Putamen (tissue), 1 donor: ENCODE data around the gene FADS2.

Source experiments
- DNase-seq: peaks from one replicate; pipeline ENCODE4 v3.0.0-alpha.2; 2016; ENCODE audit warnings: low spot score

Gene FADS2

DNA sequence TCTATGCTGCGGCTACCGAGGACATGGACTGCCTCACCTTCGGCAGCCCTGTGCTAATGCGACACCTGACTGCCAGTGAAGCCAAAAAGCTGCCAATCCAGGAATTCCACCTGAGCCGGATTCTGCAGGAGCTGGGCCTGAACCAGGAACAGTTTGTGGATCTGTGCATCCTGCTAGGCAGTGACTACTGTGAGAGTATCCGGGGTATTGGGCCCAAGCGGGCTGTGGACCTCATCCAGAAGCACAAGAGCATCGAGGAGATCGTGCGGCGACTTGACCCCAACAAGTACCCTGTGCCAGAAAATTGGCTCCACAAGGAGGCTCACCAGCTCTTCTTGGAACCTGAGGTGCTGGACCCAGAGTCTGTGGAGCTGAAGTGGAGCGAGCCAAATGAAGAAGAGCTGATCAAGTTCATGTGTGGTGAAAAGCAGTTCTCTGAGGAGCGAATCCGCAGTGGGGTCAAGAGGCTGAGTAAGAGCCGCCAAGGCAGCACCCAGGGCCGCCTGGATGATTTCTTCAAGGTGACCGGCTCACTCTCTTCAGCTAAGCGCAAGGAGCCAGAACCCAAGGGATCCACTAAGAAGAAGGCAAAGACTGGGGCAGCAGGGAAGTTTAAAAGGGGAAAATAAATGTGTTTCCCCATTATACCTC lies 32.1 kb upstream of the FADS2 start:
- no peak for DNase-seq

GRCh38 chr11:61797263-61797944 lies 30.7 kb upstream of the FADS2 start:
- peak; percentile 89 for DNase-seq

DNA sequence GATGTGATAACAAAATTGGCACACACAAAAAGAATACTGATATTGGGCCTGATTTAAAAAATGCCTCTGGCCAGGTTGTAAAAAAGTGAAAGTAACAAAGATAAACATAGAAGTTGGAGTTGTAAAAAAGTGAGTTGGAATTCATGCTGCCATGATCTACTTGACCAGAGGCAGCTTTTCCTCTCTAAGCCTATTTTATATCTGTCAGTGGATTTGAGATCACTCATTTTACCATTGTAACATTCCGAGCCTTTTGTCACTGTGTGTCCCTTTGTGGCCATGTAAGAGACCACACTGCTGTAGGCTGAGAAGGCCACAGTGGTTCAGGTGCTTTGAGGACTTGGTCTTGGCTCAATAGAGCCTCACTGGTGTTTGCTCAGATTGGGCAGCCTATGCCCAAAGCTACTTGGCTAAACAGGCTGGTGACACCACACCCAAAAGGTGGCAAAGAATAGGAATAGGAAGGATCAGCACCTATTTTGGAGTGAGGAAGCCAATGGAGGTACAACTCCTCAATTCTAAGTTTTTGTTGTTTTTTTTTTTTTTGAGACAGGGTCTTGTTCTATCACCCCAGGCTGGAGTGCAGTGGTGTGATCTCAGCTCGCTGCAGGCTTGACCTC lies 28.3 kb upstream of the FADS2 start:
- no peak for DNase-seq

DNA sequence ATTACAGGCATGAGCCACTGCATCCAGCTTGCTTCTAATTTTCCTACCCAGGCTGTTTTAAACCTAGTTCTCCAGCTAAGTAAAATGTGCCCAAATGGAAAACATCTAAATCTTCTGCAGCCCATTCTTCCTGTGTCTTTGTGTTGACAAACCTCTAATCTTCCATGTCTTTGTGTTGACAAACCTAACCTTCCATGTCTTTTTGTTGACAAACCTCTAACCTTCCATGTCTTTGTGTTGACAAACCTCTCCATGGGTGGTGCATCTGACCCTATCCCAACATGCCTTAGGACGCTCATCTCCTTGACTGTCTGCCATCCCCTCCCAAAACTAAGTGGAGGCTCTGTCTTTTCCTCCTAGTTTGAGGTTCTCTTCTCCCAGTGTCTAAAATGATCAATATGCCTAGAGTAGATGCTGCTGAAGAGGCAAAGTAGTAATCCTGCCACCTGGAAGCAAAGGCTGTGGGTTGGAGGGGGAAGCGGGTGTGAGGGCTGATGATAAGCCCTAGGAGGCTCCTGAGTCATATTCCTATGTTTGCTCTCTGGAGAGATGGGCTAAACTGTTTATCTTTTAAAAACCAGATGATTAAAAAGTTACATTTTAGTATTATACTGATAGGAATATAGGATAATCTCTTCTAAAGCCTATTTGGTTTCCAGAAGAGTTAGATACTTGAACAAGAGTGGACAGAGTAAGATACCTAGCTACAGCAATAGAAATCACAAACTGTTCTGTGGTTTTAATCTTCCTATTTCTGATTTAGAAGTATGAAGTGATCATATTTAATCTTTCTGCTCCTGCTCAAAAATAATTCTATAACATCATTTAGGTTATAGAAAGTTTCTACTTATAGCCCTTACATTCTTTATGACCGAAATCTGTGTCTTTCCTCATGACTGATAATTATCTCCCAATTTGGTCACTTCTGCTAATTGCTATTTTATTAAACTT lies 27.5 kb upstream of the FADS2 start:
- no peak for DNase-seq

- DNase-seq, result no peak
Observed at GRCh38 chr11:61802605-61803004, 25.5 kb upstream of the FADS2 start.

DNA sequence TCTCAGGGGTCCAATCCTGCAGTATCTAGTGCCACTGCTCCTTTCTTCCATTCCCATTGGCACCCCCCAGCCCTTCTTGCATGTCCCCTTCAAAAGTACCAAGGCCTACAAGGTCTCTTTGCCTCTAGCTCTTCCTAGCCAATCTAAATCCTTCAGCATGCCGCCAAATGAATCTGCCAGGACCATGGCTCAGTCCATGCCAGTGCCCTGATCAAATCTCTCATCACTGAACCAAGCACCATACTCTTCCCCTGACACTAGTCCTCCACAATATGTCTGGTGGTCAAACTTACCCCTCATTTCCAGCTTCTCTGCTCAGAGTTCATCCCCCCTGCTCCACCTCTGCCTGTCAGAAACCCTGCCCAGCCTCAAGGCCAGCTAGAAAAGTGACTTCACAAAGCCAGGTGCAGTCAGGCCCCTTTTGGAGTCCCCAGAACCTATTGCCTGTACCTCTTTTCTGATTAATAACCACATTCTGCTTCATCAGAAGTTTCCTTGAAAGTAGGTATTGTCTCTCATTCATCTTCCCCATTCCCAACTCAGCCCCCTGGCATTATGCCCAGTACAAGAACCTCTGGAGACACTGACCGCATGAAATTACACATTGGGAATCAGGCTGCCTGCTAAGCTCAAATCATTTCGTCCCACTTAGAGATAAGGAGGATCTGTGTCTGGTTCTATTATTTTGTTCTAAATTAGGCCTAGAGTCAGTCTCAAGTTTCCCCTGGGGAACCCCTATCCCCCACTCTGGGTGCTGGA lies 24.0 kb upstream of the FADS2 start:
- no peak for DNase-seq

DNA sequence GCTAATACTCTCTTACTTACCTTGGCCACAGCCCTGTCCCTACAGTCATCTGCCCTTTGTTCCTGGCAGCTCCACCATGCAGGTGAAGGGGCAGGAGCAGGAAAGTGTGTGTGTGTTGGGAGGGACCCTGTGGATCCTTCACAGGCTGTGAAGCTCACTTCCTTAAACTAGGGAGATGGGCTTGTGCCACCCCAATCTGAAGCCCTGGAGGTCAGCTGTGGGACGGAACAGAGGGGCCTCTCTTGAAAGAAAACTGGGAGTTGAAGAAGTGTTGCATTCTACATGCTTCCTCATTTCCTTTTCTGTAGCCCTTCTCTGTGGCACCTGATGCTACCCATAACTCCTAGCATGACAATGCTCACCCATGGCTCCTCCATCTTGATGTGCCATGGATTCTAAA lies 23.0 kb upstream of the FADS2 start:
- DNase-seq, result no peak

GRCh38 chr11:61806785-61807184 lies 21.3 kb upstream of the FADS2 start:
- DNase-seq, result no peak

DNA sequence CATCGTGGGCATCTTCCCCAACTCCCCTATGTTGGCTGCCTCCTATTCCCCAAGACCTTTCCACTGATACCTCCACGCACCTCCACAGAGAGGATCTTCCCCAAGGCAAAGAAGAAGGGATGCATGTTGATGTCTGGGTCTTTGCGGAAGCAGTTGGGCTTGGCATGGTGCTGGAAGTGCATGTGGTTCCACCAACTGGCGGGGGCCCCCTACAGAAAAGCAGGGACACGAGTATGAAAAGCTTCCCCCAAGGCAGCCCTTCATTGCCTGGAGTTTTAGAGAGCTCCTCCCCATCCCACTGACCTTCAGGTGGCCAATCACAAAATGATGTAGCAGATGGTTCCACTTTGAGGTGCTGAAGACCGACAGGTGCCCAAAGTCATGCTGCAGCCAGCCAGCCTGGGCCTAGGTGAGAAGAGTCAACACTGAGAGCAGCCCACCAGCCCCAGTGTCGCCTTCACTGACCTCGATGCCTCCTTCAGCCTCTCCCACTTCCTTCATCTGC lies 17.4 kb upstream of the FADS2 start:
- no peak for DNase-seq

DNA sequence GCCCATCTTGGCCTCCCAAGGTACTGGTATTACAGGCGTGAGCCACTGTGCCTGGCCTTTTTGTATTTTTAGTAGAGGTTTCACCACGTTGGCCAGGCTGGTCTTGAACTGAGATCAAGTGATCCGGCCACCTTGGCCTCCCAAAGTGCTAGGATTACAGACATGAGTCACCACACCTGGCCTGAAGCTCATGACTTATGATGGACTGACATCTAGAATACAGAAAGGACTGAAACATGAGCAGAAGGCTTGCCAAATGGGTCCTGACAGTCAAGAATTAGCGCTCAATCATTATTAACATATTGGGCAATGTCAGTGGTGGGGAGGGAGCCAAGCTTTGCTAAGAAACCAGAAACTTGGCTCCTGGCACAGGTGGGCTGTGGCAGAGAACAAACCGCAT lies 16.3 kb upstream of the FADS2 start:
- no peak for DNase-seq

DNA sequence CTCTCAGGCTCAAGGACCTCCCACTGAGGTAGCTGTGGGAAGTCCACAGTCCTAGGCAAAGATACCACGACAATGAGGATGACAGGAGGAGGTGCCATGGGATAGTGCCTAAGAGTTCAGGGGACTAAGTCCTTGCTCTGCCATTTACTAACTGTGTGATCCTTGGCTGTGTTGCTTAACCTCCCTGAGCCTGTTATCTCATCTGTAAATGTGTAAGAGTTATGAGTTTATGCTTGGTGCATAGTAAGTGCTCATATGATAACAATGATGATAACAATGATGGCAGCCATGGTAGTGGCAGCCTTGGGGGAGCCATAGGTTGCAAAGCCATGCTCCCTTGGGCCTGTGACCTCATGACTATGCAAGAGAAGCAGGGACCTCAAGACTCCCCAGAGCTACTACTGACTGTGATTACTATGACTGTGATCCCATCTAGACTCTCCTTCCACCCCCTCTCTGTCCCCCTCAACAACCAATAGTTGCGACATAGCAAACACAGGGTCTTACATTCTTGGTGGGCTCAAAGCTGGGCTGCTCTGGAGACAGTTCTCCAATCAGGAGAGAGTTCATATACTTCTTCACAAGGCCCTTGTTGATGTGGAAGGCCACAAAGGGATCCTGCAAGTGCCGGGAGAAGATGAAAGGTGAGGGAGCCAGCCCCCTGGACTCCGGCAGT lies 15.2 kb upstream of the FADS2 start:
- DNase-seq, result no peak

DNA sequence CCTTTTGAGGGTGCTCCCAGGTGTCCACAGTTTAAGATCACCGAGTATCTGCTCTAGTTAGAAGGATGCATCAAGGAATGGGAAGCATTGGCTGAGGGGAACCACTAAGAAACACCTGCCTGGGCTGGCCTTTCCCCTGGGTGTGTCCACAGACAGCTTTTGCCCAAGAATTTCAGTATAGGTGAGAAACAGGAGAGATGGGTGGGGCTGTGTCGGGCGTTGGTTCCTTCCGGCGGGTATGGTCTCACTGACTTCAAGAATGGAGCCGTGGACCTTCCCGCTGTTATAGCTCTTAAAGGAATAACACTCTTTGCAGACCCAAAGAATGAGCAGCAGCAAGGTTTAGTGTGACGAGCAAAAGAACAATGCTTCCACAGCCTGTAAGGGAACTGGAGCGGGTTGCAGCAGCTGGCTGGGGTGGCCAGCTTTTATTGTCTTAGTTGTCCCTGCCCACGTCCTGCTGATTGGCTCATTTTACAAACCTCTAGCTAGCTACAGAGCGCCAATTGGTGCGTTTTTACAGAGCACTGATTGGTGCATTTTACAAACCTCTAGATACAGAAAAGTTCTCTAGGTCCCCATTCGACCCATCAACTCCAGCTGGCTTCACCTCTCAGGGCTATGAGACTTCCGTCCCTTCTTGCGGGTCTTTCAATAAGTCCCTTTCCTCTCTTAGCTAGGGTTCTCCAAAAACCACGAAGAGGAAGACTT lies 13.7 kb upstream of the FADS2 start:
- peak; percentile 64 for DNase-seq

DNA sequence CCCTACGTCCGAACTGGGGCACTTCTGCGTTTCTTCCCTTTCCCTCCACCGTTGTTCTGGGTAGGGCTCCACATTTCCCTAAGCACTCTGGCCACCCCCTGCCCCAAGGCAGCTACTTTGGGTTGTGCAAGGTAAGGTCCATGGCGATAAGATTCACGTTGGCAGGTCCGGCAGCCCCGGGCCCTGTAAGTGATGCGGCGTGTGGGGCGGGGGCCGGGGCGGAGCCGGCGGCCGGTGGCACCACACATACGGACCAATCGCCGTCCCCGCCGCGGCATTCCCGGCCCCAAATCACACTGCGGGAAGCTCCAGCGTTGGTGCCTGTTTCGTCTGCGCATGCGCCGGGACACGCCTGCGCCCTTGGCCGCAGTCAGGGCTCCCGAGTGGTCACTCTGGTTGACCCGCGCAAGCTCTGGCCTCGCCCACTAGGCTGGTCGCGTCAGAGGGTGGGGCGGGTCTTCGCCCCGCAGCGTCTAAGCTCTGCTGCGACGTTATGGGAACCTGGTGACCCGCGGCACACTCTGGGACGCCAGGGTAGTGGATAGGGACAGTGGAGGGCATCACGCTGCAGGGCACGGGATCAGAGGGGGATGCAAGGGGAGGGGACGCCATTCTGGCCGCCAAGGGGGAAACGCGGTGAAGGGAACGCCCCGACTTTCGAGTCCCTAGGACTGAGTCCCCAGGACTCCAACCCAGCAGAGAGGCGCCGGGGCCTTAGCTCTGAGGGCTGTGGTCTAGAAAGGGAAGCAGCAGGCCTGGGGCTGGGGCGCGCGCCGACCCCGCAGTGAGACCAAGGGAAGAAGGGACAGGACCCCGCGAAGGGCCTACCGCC lies 12.9 kb upstream of the FADS2 start:
- peak; percentile 97 for DNase-seq

- peak; percentile 58 for DNase-seq
Observed at GRCh38 chr11:61815790-61816735, 12.0 kb upstream of the FADS2 start.

DNA sequence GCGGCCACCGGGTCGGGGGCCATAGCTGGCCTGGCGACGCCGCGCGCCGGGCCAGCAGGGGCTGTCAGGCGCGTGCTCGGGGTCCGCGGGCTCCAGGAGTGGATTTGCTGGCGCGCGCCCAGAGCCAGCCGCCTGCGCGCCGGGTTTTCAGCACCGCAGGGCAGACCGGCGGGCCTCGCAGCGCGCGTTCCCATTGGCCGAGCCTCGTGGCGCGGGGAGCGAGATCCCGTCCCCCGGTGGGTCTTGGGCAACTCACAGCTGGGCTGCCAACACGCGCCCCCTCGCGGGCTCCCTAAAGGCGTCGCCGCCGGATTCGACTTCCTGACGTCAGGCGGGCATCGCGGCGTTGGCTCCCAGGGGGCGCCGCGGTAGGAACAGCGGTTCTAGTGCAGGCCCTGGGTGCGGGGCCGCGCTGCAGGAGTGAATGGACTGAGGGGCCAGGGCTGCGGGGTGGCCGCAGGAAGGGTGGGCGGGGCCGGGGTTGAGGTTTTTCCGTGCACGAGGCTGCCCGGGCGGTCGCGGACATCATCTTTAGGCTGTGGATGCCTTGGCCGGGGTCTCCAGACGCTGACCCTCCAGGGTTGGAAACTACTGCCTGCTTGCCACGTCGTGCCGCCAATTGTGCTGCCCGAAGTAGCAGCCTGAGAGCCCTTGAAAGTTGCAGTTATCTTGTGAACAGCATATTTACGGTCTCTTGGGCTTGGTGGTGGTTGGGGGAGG lies 11.2 kb upstream of the FADS2 start, which contains the start of gene FADS1:
Gene FADS1 (minus strand): TSS at position 268 of the 720 bp plus-strand sequence. CDS start 74 bp downstream, at position 194.
- DNase-seq, result peak; percentile 93

DNA sequence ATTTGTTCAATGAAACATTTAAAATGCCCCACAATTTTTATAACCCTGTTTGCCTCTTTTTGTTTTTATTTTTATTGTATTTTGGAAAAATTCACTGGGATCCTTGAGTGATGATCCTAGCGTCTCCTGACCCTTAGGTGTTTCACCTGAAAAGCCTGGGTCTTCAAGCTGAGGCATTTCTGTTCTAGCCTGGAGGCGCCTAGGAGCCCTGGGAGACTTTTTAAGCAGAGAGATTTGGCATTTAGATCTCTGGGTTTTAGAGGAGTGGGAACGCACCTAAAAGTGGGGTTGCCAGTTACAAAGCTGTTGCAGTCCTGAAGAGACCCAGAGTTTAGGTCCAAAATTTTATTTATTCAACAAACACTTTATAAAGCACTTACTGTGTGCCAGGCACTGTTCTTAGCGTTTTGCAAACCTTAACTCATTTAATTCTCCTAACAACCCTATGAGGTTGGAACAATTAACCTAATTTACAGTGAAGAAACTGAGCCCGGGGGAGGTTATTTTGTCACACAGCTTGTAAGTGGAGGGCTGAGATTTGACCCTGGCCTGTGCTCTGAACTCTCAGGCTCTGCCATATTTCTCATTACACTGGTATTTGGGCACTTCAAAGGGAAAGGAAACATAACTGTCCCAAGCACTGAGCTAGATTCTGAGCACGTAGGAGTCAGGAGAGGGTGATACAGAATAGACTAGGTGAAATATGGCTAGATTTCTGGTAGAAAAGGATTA lies 10.5 kb upstream of the FADS2 start:
- DNase-seq, result no peak

DNA sequence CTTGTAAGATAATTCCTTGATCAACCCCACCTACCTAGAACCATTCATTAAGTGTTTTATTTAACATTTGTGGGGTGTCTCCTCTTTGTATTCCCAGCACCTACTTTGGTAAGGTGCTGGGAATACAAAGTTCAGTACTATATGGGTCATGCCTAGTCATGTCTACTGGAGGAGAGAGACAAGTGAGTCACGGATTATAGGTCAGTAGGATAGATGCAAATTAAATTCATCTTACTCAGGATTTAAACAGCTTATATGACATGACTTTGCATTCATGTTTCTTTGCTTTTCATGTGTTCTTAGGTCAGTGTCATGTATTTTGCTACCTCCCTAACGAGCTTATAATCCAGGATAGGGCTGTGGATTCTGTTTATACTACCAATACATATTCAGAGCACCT lies 7.9 kb upstream of the FADS2 start:
- DNase-seq, result no peak
